Omental fat pad (tissue), 4 donors: ENCODE results near the gene INSIG1. TPM values are rescaled to one million over a fixed set of nuclear protein-coding genes. Genes with fewer than 3 reads are reported as not detected.

Experiments used
- ATAC-seq: fragments of 150-250 bp; one replicate; pipeline ENCODE4 v1.9.1; 2016; ENCODE audit warnings: mild to moderate bottlenecking, moderate library complexity; ENCODE audit not compliant: low FRiP score
- DNase-seq: peaks from one replicate; pipeline ENCODE4 v3.0.0-alpha.2; 2019; ENCODE audit warnings: low spot score
- CTCF ChIP-seq, 3 donors: fragments of 450-650 bp; IDR thresholded peaks; one replicate each; pipeline ENCODE4 v1.5.1; 2016 to 2017; ENCODE audit warnings: antibody characterized with exemption in 3 of 3, mild to moderate bottlenecking in 3 of 3, moderate library complexity in 2 of 3
- total RNA-seq, 4 donors: library from RNA; depleted of rRNA; stranded (reverse); fragments of >200 nt; gene quantifications; one replicate each; pipeline ENCODE4 v1.1.0, GENCODE V29; 2016

Gene INSIG1
- total RNA-seq, 4 donors from 2014 or later = 85.6 to 244 (median 107) TPM

GRCh38 chr7:155284496-155285274 is 13.0 kb upstream of the INSIG1 start:
- no peak for ATAC-seq
- no peak for TF ChIP-seq CTCF (IDR thresholded peaks at IDR 0.05)
- no peak for DNase-seq

DNA sequence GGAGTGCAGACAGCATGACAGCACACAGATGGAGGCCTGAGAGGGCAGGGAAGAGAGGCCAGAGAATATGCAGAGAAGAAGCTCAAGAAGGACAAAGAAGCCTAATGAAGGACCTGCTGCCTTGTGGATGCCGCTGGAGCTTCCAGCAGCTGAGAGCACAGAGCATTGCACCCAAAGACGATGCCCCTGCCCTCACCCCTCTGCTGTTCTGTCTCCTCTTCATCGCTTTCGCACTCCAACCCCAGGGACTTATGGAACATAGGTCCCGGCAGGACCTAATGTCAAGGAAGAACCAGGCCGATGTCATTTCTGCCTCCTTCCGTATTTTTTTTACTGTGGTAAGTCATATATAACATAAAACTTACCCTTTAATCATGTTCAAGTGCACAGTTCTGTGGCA is 12.3 kb upstream of the INSIG1 start:
- no peak for ATAC-seq
- no peak for TF ChIP-seq CTCF (IDR thresholded peaks at IDR 0.05)
- no peak for DNase-seq

DNA sequence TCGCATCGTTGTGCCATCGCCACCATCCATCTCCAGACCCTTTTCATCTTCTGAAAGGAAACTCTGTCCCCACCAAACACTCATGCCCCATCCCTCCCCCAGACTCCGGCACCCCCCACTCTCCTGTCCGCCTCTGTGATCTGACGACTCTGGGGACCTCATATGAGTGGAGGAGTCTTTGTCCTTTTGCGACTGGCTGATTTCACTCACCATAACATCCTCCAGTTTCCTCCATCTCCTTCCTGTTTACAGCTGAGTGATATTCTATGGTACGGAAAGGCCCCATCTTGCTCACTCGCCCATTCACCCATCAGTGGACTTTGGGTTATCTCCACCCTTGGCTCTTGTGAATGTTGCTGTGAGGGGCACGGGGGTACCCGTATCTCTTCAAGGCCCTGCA is 11.8 kb upstream of the INSIG1 start:
- ATAC-seq = no peak
- DNase-seq = no peak
- TF ChIP-seq CTCF (IDR thresholded peaks at IDR 0.05) = no peak

GRCh38 chr7:155286686-155287085 is 11.0 kb upstream of the INSIG1 start:
- ATAC-seq = no peak
- TF ChIP-seq CTCF (IDR thresholded peaks at IDR 0.05) = no peak

DNA sequence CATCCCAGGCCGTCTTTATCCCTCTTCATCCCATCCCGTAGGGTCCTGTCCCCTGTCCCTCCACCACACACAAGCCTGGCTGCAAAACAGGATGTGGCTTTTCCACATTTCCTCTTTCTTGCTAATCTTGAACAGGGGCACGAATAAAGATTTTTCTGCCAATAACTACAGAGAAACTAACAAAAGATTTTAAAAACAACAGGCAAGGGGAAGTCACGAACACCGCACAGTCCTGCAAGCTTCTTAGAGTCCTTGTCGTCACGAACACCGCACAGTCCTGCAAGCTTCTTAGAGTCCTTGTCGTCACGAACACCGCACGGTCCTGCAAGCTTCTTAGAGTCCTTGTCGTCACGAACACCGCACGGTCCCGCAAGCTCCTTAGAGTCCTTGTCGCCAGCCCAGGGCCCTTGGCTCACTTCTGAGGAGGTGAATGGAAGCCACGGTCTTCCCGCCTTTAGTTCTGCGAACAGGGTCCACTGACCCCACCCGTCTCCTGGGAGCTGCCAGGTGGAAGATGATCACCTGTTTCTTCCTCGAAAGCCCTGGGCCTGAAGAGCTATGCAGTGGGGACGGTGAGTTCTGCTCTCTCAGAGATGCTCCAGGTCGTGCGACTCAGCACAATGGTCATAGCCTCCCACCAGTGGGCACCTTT is 10.3 kb upstream of the INSIG1 start:
- TF ChIP-seq CTCF (IDR thresholded peaks at IDR 0.05) = no peak
- no peak for ATAC-seq
- no peak for DNase-seq

More at GRCh38 chr7:155286686-155287085, 11.0 kb upstream of the INSIG1 start:
- no peak for DNase-seq

- ATAC-seq = no peak
- DNase-seq = no peak
- TF ChIP-seq CTCF (IDR thresholded peaks at IDR 0.05) = no peak
Observed at GRCh38 chr7:155288055-155288454, 9.6 kb upstream of the INSIG1 start.

DNA sequence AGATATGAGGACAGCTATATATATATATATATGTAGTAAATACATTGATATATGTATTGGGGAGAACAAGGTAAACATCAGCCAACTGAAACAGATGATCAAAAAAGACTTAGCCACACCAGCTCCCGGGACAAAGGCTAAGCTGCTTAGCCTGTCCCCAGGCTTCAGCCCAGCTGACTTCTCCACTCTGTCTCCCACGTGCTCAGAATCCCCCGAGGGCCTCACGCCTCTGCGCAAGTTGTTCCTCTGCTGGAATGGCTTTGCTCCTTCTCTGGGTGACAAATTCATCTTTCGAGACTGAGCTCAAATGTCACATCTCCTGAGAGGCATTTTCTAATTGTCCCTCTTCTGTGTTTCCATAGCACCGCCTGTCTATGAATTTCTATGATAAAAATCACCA is 8.6 kb upstream of the INSIG1 start:
- no peak for TF ChIP-seq CTCF (IDR thresholded peaks at IDR 0.05)
- DNase-seq (no peak), ATAC-seq (no peak)
